Right lobe of liver (tissue), 4 donors: ENCODE data around the gene CD226.

Experiments
- POLR2A ChIP-seq: fragments of 450-650 bp; IDR thresholded peaks from one replicate; pipeline ENCODE4 v1.6.1; 2017; ENCODE audit warnings: antibody characterized with exemption, mild to moderate bottlenecking
- TF ChIP-seq, protein P1 (sequence below), 4 donors: fragments of 200-600 bp in 3 of 4; fragments of 450-650 bp in 1 of 4; IDR thresholded peaks; one replicate each; pipeline versions ENCODE4 v1.5.1 to v1.8.0; 2016 to 2022; ENCODE audit warnings: antibody characterized with exemption in 4 of 4, mild to moderate bottlenecking in 2 of 4
- donor health status: DM: no; HTN: no; CAD: no.
- donor health status: DM: no; HTN: no; CAD: no.
- donor health status: DM: no; HTN: yes; CAD: no.

DNA sequence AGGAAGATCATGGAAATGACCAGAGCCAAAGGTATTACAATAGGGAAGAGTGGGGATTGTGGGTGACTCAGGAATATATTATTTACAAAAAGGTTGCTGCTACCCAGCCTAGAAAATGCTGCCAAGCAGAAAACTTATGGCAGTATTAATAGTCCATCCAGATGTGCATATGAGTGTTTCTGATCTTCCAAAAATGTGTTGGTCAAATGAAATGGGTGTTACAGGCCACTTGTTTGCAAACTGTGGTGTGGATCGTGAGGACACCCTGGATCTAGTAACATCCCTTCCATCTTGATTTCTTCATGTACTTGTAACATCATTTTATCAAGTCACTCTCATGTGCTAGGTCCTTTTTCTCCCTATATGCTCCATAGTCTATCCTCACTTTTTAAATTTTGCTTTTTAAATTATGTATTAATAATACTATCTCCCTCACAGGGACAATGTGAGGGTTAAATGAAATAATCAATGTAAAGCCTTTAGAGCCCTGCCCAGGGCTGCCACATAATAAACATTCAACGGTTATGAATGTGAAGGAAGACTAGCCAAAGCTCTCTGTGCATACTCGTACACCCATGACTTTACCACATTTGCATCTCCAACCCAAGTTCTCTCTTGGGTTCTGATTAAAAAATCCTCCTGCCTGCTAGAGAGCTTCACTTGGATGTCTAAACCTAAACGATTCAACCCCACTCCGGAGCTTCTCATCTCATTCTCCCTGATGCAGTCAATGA, 18.5 kb downstream of the CD226 start:
- TF ChIP-seq POLR2A, result no peak
- TF ChIP-seq, protein P1, sequence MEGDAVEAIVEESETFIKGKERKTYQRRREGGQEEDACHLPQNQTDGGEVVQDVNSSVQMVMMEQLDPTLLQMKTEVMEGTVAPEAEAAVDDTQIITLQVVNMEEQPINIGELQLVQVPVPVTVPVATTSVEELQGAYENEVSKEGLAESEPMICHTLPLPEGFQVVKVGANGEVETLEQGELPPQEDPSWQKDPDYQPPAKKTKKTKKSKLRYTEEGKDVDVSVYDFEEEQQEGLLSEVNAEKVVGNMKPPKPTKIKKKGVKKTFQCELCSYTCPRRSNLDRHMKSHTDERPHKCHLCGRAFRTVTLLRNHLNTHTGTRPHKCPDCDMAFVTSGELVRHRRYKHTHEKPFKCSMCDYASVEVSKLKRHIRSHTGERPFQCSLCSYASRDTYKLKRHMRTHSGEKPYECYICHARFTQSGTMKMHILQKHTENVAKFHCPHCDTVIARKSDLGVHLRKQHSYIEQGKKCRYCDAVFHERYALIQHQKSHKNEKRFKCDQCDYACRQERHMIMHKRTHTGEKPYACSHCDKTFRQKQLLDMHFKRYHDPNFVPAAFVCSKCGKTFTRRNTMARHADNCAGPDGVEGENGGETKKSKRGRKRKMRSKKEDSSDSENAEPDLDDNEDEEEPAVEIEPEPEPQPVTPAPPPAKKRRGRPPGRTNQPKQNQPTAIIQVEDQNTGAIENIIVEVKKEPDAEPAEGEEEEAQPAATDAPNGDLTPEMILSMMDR (IDR thresholded peaks at IDR 0.05), result no peak
